Pulmonary artery endothelial cell (primary cell): ENCODE data around the gene CTNNB1. TPM values are rescaled to one million over a fixed set of nuclear protein-coding genes. Genes with fewer than 3 reads are reported as not detected.

Experiments
- DNase-seq: peaks from one replicate; pipeline ENCODE4 v3.0.0-alpha.2; 2011; ENCODE audit warnings: low read depth, low spot score
- total RNA-seq: library from RNA; depleted of rRNA; stranded (reverse); fragments of >200 nt; gene quantifications from 2 replicates; pipeline ENCODE4 v1.2.3, GENCODE V29; 2014

The CTNNB1 gene
- 1,230 and 1,307 TPM in 2 replicates for total RNA-seq

DNA sequence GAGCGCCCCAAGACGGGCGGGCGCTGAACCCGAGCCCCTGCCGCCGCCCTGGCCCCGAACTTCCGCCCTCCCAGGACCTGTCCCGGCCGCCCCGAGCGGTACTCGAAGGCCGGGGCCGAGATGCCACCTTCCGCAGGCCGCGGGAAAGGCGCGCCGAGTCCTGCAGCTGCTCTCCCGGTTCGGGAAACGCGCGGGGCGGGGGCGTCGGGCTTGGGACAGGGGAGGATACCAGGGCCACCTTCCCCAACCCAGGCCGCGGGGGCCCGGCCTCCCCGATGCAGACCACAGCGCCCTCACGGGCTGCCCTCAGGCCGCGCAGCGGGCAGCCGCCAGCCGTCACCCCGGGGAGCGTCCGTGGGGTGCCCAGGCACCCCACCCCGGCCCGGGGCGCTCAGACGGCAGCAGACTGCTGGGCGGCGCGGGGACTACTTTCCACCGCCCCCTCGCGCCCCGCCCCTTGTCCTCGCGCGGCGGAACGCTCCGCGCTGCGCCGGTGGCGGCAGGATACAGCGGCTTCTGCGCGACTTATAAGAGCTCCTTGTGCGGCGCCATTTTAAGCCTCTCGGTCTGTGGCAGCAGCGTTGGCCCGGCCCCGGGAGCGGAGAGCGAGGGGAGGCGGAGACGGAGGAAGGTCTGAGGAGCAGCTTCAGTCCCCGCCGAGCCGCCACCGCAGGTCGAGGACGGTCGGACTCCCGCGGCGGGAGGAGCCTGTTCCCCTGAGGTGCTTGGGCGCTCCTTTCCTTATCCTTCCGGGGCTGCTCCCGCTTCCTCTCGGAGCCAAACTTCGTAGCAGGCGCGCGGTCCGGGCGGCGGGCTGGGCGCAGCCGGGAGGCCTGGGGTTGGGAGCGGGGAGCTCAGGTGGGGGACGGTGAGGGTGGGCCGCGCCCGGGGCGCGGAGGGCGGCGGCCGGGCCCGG lies at the start of gene CTNNB1:
TSS of gene CTNNB1 (plus strand) at position 556 of the 916 bp plus-strand sequence. CDS start 24,564 bp downstream, outside the sequence.
- peak; percentile 79 for DNase-seq

DNA sequence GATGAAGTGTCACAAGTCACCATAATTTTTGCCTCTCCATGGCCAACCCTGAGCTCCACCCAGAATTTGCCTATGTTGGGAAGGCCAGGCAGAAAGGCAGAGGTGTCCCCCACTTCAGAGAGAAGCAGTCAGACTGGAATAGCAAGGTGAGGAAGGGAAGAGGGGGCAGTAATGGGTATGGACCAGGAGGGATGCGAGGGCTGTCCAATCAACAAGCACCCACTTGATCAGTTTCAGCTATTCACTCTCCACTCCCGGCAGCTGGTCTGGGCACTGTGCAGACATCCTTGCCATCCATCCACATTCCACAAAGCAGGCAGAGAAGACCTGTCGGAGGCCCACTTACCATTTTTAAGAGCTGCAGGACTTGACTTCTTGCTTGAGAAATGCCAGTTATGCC lies 43.5 kb upstream of the CTNNB1 start:
- DNase-seq: no peak

DNA sequence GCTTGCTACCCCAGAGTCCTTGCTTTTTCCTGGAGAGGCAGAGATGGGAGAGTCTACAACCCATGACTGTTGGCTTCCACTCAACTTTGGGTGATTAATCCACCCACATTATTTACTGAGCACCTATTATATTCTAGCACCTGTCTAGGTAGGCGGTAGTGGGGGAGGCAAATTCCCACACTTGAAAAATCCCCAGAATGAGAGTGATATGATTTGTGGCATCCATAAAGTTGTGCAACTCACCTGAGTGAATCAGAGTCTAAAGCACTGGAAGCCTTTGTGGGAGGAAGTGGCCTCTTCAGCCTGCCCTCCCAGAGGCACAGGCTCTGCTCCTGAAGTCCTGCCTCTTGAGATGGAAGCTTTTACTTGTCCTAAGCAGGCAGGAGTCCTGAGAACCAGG lies 40.4 kb upstream of the CTNNB1 start:
- no peak for DNase-seq

DNA sequence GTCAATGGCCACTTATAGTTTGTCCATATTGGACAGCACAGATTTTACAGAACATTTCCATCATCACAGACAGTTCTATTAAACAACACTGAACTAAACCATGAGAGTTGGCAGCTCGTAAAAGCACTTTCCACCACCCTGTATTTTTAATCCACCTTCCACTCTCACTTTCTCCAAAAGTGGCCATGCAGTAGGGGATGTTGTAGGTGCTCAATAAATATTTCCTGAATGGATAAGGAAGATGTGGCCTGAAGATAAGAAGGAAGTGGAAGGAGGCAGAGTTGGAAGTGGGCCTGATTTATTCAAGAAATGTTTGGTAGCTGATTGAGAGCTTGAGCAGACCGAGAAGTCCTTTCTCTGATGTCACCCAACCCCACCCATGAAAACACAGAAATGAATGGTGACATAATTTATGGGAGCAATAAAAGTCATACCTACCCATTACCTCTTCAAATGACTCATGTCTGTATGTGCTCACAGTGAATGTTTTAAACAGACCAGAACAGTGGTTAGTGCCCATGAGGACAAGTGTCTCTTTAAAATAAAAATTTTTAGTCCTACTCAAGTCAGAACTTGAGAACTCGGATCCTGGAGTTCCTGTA lies 39.6 kb upstream of the CTNNB1 start:
- no peak for DNase-seq

DNA sequence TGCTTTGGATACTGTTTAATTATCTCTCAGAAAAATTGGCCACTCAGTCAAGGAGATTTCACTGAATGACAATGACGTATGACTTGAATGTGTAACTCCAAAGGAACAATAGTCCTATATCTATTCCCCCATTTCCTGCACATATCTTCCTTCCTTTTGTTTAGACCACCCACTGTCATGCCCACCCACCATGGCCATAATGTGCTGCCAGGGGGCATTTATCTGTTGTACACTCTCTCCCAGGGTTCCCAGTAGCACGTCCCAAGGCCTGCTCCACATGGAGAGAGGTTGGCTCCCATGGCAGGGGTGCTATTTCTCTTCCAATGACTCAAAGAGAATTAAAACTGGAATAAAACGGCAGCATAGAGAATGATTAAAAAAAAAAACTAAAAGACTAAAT lies 36.8 kb upstream of the CTNNB1 start:
- no peak for DNase-seq

DNA sequence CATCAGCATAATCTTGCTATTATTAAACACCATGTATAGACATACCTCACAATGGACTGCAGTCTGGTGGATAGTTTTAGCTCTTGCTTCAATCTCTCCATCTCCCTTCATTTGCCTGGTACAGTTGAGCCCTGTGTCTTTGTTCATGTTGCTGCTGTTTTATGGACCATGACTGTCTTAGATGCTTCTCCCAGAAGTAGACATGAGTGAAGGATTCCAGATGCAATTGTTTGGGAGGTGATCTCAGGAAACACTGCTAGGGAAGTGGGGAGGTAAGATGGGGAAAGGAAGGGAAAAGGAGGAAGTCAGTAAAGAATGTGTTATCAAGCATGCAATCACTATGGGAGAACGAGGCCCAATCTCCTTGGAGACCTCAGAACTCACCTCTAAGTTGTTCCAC lies 36.3 kb upstream of the CTNNB1 start:
- no peak for DNase-seq

- no peak for DNase-seq
These were observed 35.9 kb upstream of the CTNNB1 start for GRCh38 chr3:41163421-41163820.

GRCh38 chr3:41164777-41165176 lies 34.5 kb upstream of the CTNNB1 start:
- DNase-seq: no peak

GRCh38 chr3:41167722-41168497 lies 31.4 kb upstream of the CTNNB1 start:
- no peak for DNase-seq

- no peak for DNase-seq
These were observed 30.3 kb upstream of the CTNNB1 start for GRCh38 chr3:41169023-41169422.

DNA sequence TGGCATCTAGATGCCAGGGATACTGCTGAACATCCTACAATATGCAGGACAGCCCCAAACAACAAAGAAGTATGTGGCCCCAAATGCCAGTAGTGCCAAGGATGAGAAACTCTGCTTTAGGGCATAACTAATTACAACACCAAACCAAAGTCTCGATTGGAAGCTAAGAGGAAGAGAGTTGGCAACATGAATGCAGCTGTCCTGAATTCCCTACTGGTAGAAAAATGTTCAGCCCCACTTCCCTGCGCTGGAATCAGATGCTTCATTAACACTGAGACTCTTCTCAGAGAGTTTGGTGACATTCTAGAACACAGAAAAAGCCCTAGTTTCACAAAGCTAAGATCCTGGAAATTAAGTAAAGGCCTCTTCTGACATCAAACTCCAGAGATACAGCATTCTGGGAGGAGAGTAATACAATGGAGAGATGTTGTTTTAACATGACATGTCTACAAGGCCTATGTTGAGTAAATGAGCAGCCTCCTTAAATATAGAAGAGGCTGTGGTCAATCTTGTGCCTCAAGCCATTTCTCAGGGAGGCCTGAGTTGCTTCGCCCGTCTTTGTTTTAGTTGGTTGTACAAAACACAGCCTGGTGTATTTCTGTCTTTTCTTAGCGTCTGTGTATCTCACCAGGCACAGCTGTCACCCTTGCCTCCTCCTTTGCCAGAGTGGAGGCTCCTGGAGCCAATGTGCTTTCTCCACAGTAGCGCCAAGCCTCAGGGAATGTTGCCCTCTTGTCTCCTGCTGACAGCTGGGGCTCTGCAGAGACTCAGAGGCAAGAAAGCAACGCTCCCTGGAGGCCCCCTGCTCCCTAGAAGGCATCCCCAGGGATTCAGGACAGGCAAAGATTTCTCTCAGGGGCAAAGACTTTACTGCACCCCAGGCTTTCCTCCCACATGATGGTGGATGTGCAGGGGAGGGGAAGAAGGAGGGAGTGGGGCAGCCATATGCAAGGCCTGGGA lies 25.1 kb upstream of the CTNNB1 start:
- DNase-seq: no peak

DNA sequence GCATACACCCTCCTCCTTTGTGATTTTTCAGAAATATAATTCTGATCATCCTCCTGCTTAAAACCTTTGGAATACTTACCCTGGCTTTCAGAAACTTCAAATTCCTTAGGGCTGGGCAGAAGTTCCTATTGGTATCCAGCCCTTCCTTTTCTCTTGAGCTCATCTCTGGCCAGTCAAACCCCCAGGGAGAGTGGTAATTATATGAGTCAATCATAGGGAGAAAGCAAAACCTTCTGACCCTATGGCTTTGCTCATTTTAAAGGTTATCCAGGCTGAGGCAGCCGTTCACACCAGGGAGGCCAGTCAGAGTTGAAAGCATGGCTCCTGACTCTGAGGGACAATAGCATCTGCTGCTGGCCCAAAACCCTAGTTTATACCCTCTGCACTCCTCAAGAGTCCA lies 23.9 kb upstream of the CTNNB1 start:
- no peak for DNase-seq

DNA sequence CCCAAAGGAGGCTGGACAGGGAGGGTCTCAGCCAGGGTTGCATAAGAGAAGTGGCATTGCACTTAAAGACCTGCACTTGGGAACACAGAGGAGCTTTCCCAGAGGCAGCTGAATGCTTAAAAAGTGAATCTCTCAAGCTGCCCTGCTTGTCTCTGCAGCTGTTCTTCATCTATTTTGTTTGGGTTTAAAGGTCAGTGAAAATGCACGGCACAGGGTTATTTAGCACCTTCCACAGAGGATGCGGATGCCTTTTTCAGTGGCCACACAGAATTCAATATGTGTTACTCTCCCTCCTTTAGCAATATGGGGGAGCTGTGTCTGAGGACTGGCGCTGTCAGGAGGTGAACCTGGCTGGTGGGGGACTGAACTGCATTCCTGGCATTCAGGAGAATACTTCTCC lies 22.7 kb upstream of the CTNNB1 start:
- no peak for DNase-seq

- DNase-seq: no peak
These were observed 20.7 kb upstream of the CTNNB1 start for GRCh38 chr3:41178576-41178975.

- DNase-seq: no peak
These were observed 18.9 kb upstream of the CTNNB1 start for GRCh38 chr3:41180396-41180795.

- DNase-seq: no peak
These were observed 16.7 kb upstream of the CTNNB1 start for GRCh38 chr3:41182504-41183059.

- DNase-seq: no peak
These were observed 14.9 kb upstream of the CTNNB1 start for GRCh38 chr3:41184394-41184793.

DNA sequence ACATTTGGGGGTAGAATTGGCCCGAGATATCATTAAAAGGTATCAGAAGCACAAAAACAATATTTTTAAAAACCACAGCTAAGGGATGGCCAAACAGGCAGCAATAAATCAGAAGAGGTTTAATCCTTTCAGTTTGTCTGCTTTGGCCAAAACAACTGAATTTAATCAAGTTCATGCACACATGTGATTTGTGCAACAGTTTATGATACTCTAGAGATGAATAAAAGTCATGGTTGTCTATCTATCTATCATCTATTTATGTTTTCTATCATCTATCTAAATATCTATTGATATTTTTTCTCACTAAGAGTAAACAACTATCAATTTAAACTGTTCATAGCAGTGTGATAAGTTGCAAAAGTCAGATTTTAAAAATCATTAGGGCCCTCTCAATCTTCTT lies 13.0 kb upstream of the CTNNB1 start:
- no peak for DNase-seq

GRCh38 chr3:41188306-41188705 lies 11.0 kb upstream of the CTNNB1 start:
- DNase-seq: no peak

- DNase-seq: no peak
These were observed 8.6 kb upstream of the CTNNB1 start for GRCh38 chr3:41190509-41191284.
